HepG2 (cell line): ENCODE measurements around the gene ZFHX3. TPM values are rescaled to one million over a fixed set of nuclear protein-coding genes. Genes with fewer than 3 reads are reported as not detected.

ENCODE experiments used
- ADNP ChIP-seq: sonication (generic); formaldehyde crosslinking; IDR thresholded peaks from 2 replicates; pipeline ENCODE4 v1.4.0; 2020; ENCODE audit warnings: missing genetic modification reagents
- HDAC1 ChIP-seq: sonication (generic); formaldehyde crosslinking; IDR thresholded peaks from 2 replicates; pipeline ENCODE4 v1.5.1; 2020; ENCODE audit warnings: mild to moderate bottlenecking, missing genetic modification reagents
- HNF4G ChIP-seq, 2 experiments: sonication (generic) in 1 of 2; formaldehyde crosslinking in 1 of 2; IDR thresholded peaks; 2 replicates each; pipeline versions ENCODE4 v1.4.0 to v1.6.1; 2011 to 2020; ENCODE audit warnings: borderline replicate concordance in 2 of 2, low read depth in 2 of 2, mild to moderate bottlenecking in 2 of 2, low read length in 1 of 2, missing genetic modification reagents in 1 of 2, moderate library complexity in 1 of 2
- U2AF2 ChIP-seq: fragments of 200-400 bp; formaldehyde crosslinking; IDR thresholded peaks from 2 replicates; pipeline ENCODE4 v1.6.1; 2017; ENCODE audit warnings: low read depth, mild to moderate bottlenecking, low read length
- ZNF101 ChIP-seq: sonication (generic); formaldehyde crosslinking; IDR thresholded peaks from 2 replicates; pipeline ENCODE4 v1.4.0; 2020; ENCODE audit warnings: mild to moderate bottlenecking, low read depth, missing genetic modification reagents, borderline replicate concordance
- ZNF253 ChIP-seq: sonication (generic); formaldehyde crosslinking; IDR thresholded peaks from 2 replicates; pipeline ENCODE4 v1.8.0; 2022; ENCODE audit warnings: mild to moderate bottlenecking, missing genetic modification reagents, borderline replicate concordance
- ZNF562 ChIP-seq: sonication (generic); formaldehyde crosslinking; IDR thresholded peaks from 2 replicates; pipeline ENCODE4 v1.8.0; 2022; ENCODE audit warnings: missing genetic modification reagents, borderline replicate concordance
- ZNF761 ChIP-seq: sonication (generic); formaldehyde crosslinking; conservative IDR thresholded peaks from 2 replicates; pipeline ENCODE4 v1.4.0; 2020; ENCODE audit warnings: mild to moderate bottlenecking, missing genetic modification reagents
- ZNF792 ChIP-seq: IDR thresholded peaks from 2 replicates; pipeline ENCODE4 v1.6.1; 2016
- ZSCAN31 ChIP-seq: sonication (generic); formaldehyde crosslinking; IDR thresholded peaks from 2 replicates; pipeline ENCODE4 v1.5.0; 2020; ENCODE audit warnings: low read depth, mild to moderate bottlenecking, missing genetic modification reagents
- polyA plus RNA-seq, 8 experiments: library from polyadenylated mRNA; depleted of rRNA in 3 of 8; stranded (reverse) in 7 of 8; unstranded in 1 of 8; fragments of >200 nt; fragmentation: Illumina TruSeq in 4 of 8; extraction: Trizol in 4 of 8; gene quantifications; 2 replicates each; pipeline versions ENCODE4 v1.2.1 to v1.2.3, GENCODE V29; 2011 to 2016; ENCODE audit warnings: low read depth in 4 of 8, missing spikeins in 1 of 8, mixed read lengths in 1 of 8; ENCODE audit not compliant: insufficient read depth in 1 of 8
- total RNA-seq, 5 experiments: library from RNA; depleted of rRNA; stranded (reverse); fragments of >200 nt; fragmentation: Illumina TruSeq; extraction: Trizol; gene quantifications; 2 replicates each; pipeline ENCODE4 v1.2.3, GENCODE V29; 2016; ENCODE audit warnings: low read depth in 1 of 5
- TF ChIP-seq, protein P1 (sequence below): sonication (generic); formaldehyde crosslinking; IDR thresholded peaks from 2 replicates; pipeline ENCODE4 v1.5.0; 2020; ENCODE audit warnings: mild to moderate bottlenecking, missing genetic modification reagents, borderline replicate concordance
- TF ChIP-seq, protein P2 (sequence below): sonication (generic); formaldehyde crosslinking; conservative IDR thresholded peaks from 2 replicates; pipeline ENCODE4 v1.8.0; 2022; ENCODE audit warnings: missing genetic modification reagents
- TF ChIP-seq, protein P3 (sequence below): sonication (generic); formaldehyde crosslinking; IDR thresholded peaks from 2 replicates; pipeline ENCODE4 v1.8.0; 2022; ENCODE audit warnings: low read depth, missing genetic modification reagents
- TF ChIP-seq, protein P4 (sequence below): sonication (generic); formaldehyde crosslinking; IDR thresholded peaks from 2 replicates; pipeline ENCODE4 v1.5.1; 2020; ENCODE audit warnings: missing genetic modification reagents, mild to moderate bottlenecking, borderline replicate concordance

The ZFHX3 gene
- total and polyA plus RNA-seq, 2 of the 13 experiments (the other 11 are each of a cell fraction or from before 2014, with no cell fraction given): 5.0 to 6.0 TPM

DNA sequence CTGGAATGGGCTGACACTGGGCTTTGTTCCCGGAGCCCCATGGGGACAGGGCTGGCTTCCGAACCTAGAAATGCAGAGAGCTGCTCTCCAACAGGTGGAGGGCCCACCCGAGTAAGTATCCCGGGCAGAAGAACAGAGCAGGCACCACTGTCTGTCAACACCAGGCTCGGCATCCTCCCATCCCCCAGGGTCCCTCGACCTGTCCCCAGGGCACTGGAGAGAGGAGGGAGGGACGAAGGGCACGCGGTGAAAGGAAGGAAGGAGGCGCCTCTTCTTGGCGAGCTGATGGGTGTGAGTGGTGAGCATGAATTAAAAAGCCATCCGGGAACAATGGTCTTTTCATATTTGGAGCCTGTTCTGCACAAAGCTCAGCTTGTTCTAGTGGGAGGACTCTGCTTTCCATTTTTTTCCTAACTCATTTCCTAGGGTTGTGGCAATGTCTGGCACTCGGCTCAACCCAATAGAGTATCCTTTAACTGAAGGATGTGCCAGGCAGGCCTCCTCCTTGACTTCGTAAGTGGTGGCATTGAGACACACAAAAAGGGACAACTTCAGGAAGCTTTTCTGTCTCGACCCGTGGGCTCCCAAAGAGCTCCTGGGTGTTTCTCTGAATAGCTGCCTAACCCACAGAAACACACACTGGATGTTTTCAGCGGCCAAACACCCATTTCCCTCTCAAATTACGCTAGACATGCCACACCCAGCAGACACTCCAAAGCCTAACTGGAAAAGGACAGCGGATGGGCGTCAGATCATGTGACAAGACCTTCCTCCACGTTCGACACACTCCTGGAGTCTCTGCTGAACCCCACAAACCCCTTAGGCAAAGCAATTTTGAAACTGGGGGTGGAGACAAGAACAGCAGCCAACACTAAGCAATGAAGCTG lies 47.7 kb downstream of the ZFHX3 start (continued):
- TF ChIP-seq HNF4G (IDR thresholded peaks at IDR 0.05; ENCODE audit: borderline replicate concordance, low read depth, low read length) (0 out of 2 replicates have a peak, but pooled peaks have one; percentile 20), HNF4G (CRISPR knock-in tag; IDR thresholded peaks at IDR 0.05; ENCODE audit: borderline replicate concordance, low read depth) (no peak), ZSCAN31 (CRISPR knock-in tag) (no peak), U2AF2 (peak; percentile 19; the same call in 1 of the 2 replicates), ZNF562 (no peak), ADNP (CRISPR knock-in tag) (no peak), HDAC1 (CRISPR knock-in tag) (peak; percentile 62), ZNF253 (CRISPR knock-in tag) (0 out of 2 replicates have a peak, but pooled peaks have one; percentile 40), ZNF101 (no peak), ZNF792 (CRISPR knock-in tag) (peak; percentile 53; the same call in 1 of the 2 replicates), ZNF761 (peak; percentile 77)
- TF ChIP-seq, protein P1, sequence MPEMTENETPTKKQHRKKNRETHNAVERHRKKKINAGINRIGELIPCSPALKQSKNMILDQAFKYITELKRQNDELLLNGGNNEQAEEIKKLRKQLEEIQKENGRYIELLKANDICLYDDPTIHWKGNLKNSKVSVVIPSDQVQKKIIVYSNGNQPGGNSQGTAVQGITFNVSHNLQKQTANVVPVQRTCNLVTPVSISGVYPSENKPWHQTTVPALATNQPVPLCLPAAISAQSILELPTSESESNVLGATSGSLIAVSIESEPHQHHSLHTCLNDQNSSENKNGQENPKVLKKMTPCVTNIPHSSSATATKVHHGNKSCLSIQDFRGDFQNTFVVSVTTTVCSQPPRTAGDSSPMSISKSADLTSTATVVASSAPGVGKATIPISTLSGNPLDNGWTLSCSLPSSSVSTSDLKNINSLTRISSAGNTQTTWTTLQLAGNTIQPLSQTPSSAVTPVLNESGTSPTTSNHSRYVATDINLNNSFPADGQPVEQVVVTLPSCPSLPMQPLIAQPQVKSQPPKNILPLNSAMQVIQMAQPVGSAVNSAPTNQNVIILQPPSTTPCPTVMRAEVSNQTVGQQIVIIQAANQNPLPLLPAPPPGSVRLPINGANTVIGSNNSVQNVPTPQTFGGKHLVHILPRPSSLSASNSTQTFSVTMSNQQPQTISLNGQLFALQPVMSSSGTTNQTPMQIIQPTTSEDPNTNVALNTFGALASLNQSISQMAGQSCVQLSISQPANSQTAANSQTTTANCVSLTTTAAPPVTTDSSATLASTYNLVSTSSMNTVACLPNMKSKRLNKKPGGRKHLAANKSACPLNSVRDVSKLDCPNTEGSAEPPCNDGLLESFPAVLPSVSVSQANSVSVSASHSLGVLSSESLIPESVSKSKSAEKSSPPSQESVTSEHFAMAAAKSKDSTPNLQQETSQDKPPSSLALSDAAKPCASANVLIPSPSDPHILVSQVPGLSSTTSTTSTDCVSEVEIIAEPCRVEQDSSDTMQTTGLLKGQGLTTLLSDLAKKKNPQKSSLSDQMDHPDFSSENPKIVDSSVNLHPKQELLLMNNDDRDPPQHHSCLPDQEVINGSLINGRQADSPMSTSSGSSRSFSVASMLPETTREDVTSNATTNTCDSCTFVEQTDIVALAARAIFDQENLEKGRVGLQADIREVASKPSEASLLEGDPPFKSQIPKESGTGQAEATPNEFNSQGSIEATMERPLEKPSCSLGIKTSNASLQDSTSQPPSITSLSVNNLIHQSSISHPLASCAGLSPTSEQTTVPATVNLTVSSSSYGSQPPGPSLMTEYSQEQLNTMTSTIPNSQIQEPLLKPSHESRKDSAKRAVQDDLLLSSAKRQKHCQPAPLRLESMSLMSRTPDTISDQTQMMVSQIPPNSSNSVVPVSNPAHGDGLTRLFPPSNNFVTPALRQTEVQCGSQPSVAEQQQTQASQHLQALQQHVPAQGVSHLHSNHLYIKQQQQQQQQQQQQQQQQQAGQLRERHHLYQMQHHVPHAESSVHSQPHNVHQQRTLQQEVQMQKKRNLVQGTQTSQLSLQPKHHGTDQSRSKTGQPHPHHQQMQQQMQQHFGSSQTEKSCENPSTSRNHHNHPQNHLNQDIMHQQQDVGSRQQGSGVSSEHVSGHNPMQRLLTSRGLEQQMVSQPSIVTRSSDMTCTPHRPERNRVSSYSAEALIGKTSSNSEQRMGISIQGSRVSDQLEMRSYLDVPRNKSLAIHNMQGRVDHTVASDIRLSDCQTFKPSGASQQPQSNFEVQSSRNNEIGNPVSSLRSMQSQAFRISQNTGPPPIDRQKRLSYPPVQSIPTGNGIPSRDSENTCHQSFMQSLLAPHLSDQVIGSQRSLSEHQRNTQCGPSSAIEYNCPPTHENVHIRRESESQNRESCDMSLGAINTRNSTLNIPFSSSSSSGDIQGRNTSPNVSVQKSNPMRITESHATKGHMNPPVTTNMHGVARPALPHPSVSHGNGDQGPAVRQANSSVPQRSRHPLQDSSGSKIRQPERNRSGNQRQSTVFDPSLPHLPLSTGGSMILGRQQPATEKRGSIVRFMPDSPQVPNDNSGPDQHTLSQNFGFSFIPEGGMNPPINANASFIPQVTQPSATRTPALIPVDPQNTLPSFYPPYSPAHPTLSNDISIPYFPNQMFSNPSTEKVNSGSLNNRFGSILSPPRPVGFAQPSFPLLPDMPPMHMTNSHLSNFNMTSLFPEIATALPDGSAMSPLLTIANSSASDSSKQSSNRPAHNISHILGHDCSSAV (CRISPR knock-in tag): no peak
- TF ChIP-seq, protein P2, sequence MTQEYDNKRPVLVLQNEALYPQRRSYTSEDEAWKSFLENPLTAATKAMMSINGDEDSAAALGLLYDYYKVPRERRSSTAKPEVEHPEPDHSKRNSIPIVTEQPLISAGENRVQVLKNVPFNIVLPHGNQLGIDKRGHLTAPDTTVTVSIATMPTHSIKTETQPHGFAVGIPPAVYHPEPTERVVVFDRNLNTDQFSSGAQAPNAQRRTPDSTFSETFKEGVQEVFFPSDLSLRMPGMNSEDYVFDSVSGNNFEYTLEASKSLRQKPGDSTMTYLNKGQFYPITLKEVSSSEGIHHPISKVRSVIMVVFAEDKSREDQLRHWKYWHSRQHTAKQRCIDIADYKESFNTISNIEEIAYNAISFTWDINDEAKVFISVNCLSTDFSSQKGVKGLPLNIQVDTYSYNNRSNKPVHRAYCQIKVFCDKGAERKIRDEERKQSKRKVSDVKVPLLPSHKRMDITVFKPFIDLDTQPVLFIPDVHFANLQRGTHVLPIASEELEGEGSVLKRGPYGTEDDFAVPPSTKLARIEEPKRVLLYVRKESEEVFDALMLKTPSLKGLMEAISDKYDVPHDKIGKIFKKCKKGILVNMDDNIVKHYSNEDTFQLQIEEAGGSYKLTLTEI: no peak
- TF ChIP-seq, protein P3, sequence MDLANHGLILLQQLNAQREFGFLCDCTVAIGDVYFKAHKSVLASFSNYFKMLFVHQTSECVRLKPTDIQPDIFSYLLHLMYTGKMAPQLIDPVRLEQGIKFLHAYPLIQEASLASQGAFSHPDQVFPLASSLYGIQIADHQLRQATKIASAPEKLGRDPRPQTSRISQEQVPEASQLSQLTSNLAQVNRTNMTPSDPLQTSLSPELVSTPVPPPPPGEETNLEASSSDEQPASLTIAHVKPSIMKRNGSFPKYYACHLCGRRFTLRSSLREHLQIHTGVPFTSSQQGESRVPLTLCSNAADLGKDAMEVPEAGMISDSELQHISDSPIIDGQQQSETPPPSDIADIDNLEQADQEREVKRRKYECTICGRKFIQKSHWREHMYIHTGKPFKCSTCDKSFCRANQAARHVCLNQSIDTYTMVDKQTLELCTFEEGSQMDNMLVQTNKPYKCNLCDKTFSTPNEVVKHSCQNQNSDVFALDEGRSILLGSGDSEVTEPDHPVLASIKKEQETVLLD: no peak
- TF ChIP-seq, protein P4, sequence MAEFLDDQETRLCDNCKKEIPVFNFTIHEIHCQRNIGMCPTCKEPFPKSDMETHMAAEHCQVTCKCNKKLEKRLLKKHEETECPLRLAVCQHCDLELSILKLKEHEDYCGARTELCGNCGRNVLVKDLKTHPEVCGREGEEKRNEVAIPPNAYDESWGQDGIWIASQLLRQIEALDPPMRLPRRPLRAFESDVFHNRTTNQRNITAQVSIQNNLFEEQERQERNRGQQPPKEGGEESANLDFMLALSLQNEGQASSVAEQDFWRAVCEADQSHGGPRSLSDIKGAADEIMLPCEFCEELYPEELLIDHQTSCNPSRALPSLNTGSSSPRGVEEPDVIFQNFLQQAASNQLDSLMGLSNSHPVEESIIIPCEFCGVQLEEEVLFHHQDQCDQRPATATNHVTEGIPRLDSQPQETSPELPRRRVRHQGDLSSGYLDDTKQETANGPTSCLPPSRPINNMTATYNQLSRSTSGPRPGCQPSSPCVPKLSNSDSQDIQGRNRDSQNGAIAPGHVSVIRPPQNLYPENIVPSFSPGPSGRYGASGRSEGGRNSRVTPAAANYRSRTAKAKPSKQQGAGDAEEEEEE (CRISPR knock-in tag): no peak
